ENCODE measurements around the gene CCDC141. TPM values are rescaled to one million over a fixed set of nuclear protein-coding genes. Genes with fewer than 3 reads are reported as not detected.
A peak's percentile ranks its signal among the peaks of the same experiment; 100 is the strongest.

Gene CCDC141
- total RNA-seq, 1 donor from 2014 or later: 116 TPM

DNA sequence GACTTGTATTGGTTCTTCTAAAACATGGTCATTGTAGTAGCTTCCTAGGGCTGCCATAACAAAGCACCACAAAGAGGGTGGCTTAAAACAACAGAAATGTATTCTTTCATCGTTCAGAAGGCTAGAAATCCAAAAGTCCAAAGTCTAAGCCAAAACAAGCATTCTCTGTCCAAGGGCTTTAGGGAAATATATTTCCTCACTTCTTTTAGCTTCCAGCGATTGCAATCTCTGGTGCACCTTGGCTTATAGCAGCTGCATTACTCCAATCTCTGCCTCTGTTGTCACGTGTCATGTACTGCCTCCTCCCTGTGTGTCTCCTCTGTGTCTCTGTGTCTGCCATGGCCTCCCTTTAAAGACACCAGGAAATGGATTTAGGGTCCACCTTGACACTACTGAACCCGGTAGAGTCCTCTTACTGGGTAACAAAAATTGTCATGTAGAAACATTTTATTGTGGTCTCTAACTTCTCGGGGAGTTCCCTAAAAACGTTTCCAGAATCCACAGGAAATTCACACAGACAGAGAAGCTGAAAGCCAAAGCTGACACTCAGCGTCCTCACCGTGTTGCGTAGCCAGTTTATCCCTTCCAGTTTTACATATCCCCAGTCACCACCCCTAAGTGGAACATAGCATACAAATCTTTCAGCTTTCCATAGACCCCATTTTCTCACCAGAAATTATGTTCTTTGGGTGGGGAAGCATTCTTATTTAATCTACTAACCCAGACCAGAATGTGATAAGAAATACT lies 222.0 kb downstream of the CCDC141 start:
- intact Hi-C loops (cut with DNase I): no loop called here
- ATAC-seq (no peak), DNase-seq (ENCODE audit: missing footprints) (no peak)

- intact Hi-C loops (cut with DNase I): no loop called here
- DNase-seq (ENCODE audit: missing footprints): no peak
- no peak for ATAC-seq
These were observed 222.8 kb downstream of the CCDC141 start for GRCh38 chr2:178827111-178827510.

DNA sequence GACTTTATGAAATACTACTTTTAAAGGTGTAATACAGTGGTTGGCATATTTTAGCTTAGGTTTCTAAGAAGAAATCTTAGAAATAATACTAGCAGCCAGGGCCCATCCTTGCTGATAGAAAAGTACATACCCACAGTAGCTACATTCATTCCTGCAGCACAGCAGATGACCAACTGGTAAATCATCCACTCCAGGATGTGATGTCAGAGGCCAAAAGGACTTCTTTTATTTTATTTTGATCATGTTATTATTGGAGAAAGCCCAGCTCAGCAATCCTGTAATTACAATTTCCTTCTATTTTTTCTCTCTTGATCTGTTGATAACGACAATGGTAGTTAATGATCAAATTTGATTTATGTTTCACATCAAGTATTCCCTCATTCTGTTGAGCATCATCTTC lies 224.8 kb downstream of the CCDC141 start:
- intact Hi-C loops (cut with DNase I): no loop called here
- ATAC-seq (no peak), DNase-seq (ENCODE audit: missing footprints) (no peak)

- intact Hi-C loops (cut with DNase I): no loop called here
- ATAC-seq (peak; percentile 35), DNase-seq (ENCODE audit: missing footprints) (no peak)
These were observed 225.8 kb downstream of the CCDC141 start for GRCh38 chr2:178824181-178824580.

GRCh38 chr2:178819992-178820391 lies 229.9 kb downstream of the CCDC141 start:
- intact Hi-C loops (cut with DNase I): no loop called here
- ATAC-seq (peak; percentile 89), DNase-seq (ENCODE audit: missing footprints) (no peak)

- ATAC-seq: peak; percentile 68
- DNase-seq (ENCODE audit: missing footprints): no peak
These were observed 230.6 kb downstream of the CCDC141 start for GRCh38 chr2:178819147-178819875.

DNA sequence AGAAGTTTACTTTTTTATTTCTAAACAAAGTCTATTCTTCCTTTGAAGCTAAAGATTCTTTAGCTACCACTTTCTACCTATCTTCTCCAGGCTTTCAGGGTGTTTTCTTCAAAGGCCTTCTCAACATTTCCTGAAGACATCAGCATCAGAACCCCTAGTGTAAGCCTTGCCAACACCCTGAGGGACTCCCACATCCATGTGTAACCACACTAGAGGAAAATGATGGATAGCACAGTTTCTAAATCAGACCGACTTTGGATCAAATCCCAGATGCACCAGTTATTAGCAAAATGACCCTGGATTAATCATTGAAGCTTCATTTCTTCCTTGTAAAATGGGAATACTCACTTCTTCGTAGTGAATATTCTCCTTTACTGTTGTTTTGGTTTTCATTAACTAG lies 238.0 kb downstream of the CCDC141 start:
- intact Hi-C loops (cut with DNase I): no loop called here
- DNase-seq (ENCODE audit: missing footprints) (no peak), ATAC-seq (no peak)

More at GRCh38 chr2:178819147-178819875, 230.6 kb downstream of the CCDC141 start:
- intact Hi-C loops (cut with DNase I): no loop called here

- DNase-seq (ENCODE audit: missing footprints) (no peak), ATAC-seq (no peak)
- intact Hi-C loops (cut with DNase I): no loop called here
These were observed 238.9 kb downstream of the CCDC141 start for GRCh38 chr2:178811045-178811444.

DNA sequence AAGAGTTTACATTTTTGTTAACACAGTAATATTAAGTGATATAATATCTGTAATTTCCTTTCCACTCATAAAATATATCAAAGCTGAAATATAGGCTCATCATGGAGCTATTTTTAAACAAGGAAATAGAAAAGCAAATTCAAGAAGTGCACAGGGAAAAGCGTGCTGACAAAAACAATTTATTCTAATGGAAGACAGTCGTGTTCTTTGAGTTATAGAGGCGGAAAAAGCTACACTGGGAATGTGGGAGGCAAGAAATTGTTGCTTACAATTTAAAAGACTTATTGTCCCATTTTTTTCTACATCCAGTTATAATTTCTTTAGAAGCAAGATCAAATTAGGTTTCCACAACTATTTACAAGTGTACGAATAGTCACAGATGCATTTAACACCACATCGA lies 239.5 kb downstream of the CCDC141 start:
- intact Hi-C loops (cut with DNase I): no loop called here
- no peak for DNase-seq (ENCODE audit: missing footprints)

DNA sequence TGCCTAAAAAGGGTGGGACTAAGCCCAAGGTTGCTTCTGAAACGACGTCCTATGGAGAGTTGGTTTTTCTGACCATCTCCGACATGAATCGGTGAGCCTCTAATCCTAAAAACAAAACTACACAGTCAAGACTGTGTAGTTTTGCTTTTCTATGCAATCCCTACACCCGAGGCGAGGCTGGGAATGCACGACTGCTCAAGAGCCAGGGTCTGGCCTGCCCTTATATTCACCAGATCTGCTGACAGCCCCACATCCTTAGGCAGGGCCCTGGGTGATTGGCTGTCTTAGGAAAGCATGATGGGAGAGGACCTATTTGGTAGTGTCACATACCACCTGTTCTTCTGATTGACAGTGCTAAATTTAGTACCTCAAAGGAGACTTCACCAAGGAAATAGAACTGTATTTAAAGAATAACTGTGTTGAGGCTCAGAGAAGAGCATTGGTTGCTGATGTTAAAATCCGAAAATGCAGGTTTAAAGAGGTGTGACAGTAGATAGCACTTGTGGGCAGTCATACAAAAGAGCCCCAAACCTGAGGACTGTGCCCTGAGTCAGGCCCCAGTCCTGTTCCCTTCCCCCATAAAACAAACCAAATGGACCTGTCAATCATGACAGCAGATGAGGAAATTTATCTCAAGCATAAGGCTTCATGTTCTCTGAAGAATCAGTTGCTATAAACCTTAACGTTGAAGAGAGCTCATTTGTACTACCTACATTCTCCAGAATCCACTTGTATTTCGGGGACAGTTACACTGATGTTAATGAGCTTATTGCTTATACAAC lies 242.5 kb downstream of the CCDC141 start, which contains the start of gene TTN:
TTN (minus strand) TSS at position 197 of the 782 bp plus-strand sequence. CDS start 2,781 bp downstream, outside the sequence.
- peak; percentile 93 for ATAC-seq
- intact Hi-C loops (cut with DNase I): loop anchor here (2.0 kb wide), 1 partner anchor 53 kb away; no protein-coding TSS in a partner anchor
- DNase-seq (ENCODE audit: missing footprints): no peak

More for the DNA sequence above, 239.5 kb downstream of the CCDC141 start:
- ATAC-seq: no peak

- intact Hi-C loops (cut with DNase I): loop anchor here (2.0 kb wide), 1 partner anchor 54 kb away; no protein-coding TSS in a partner anchor
- peak; percentile 85 for ATAC-seq
- no peak for DNase-seq (ENCODE audit: missing footprints)
These were observed 243.4 kb downstream of the CCDC141 start for GRCh38 chr2:178806543-178806942.

- ATAC-seq (no peak), DNase-seq (ENCODE audit: missing footprints) (no peak)
- intact Hi-C loops (cut with DNase I): no loop called here
These were observed 244.5 kb downstream of the CCDC141 start for GRCh38 chr2:178805457-178805856.

GRCh38 chr2:178804791-178805190 lies 245.1 kb downstream of the CCDC141 start:
- DNase-seq (ENCODE audit: missing footprints) (no peak), ATAC-seq (peak; percentile 4)
- intact Hi-C loops (cut with DNase I): no loop called here

- DNase-seq (ENCODE audit: missing footprints) (no peak), ATAC-seq (peak; percentile 53)
- intact Hi-C loops (cut with DNase I): no loop called here
These were observed 249.4 kb downstream of the CCDC141 start for GRCh38 chr2:178800510-178800909.

- no peak for DNase-seq (ENCODE audit: missing footprints)
- intact Hi-C loops (cut with DNase I): no loop called here
- no peak for ATAC-seq
These were observed 250.6 kb downstream of the CCDC141 start for GRCh38 chr2:178799305-178799704.

GRCh38 chr2:178796079-178796677 lies 253.8 kb downstream of the CCDC141 start:
- ATAC-seq: no peak
- intact Hi-C loops (cut with DNase I): loop anchor here (2.0 kb wide), 1 partner anchor 119 kb away; no protein-coding TSS in a partner anchor

DNA sequence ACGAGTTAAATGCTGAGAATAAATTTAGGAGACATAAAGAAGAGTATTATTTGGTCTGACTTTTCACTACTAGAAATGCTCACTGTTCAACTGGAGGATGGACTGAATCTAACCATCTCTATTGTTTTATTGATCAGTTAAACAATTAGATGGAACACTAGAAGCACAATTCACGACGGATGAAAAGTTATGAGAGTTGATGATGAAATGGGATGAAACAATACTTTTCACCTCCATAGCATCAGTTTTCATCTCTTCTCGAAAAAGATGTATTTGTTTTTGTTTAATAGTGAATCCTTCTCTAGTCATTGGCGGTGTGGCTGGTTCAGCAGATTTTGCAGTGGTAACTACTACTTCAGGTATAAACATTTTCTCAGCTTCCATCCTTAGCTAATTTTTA lies 262.0 kb downstream of the CCDC141 start:
- intact Hi-C loops (cut with DNase I): no loop called here

More at GRCh38 chr2:178796079-178796677, 253.8 kb downstream of the CCDC141 start:
- no peak for DNase-seq (ENCODE audit: missing footprints)

DNA sequence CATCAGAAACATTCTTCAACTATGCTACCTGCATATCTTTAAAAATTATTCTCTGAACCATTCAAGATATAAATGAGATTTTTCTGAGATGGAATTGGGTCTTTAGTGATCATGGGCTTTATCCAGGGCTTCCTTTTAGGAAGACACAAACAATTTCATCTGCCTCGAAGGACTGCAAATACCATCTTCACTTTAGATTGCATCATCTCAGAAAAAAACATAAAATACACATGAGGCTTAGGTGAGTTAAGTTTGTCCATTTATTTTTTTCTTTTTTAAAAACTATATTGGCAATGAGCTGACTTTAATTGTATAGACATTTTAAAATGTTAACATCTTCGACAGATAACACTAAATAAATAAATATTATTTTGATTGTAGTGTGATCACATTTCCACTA lies 262.8 kb downstream of the CCDC141 start:
- intact Hi-C loops (cut with DNase I): no loop called here
- ATAC-seq: no peak
- no peak for DNase-seq (ENCODE audit: missing footprints)

More for the DNA sequence above, 262.0 kb downstream of the CCDC141 start:
- ATAC-seq (no peak), DNase-seq (ENCODE audit: missing footprints) (no peak)

DNA sequence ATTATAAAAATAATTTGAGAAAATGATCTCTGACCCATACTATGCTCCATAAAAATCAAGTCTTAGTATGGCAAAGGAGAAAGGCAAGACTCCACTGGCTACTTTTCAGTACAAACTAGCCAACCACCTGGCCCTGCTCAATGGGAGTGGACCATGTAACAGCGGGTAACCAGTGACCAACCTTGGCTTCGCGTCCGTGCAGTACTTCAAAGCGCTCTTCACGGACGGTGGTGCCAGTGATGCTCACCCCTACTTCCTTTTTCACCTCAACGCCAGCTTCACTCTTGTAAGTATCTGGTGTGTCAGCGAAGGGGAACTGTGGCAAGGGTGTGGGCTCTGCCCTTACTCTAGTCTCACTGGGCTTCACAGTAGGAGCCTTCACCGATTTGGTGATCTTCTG lies 266.0 kb downstream of the CCDC141 start:
- DNase-seq (ENCODE audit: missing footprints): no peak
- ATAC-seq: peak; percentile 40
- intact Hi-C loops (cut with DNase I): no loop called here

All from Right ventricle myocardium inferior (tissue), 1 donor.